Trophoblast cell (in vitro differentiated cells and primary cell): Measurements from ENCODE around the gene SHC1.

Experiments
- DNase-seq, 2 donors: peaks; one replicate each; pipeline ENCODE4 v3.0.0-alpha.2; 2016
- H2AFZ ChIP-seq: 2 replicates; pipeline ENCODE4 v1.6.1; 2013; ENCODE audit warnings: low read length, moderate library complexity, mild to moderate bottlenecking; ENCODE audit not compliant: insufficient read depth, poor library complexity
- H2AK5ac ChIP-seq: 2 replicates; pipeline ENCODE4 v1.6.1; 2013; ENCODE audit warnings: mild to moderate bottlenecking, low read length
- H2BK120ac ChIP-seq: 2 replicates; pipeline ENCODE4 v1.6.1; 2013; ENCODE audit warnings: low read length, mild to moderate bottlenecking, moderate library complexity; ENCODE audit not compliant: insufficient read depth, poor library complexity
- H2BK12ac ChIP-seq: 2 replicates; pipeline ENCODE4 v1.6.1; 2013; ENCODE audit warnings: mild to moderate bottlenecking, low read length, moderate library complexity
- H2BK5ac ChIP-seq: 2 replicates; pipeline ENCODE4 v1.6.1; 2013; ENCODE audit warnings: low read length, low read depth, moderate library complexity, mild to moderate bottlenecking; ENCODE audit not compliant: poor library complexity
- H3K14ac ChIP-seq: 2 replicates; pipeline ENCODE4 v1.6.1; 2013; ENCODE audit warnings: mild to moderate bottlenecking, low read length
- H3K18ac ChIP-seq: 2 replicates; pipeline ENCODE4 v1.6.1; 2013; ENCODE audit warnings: mild to moderate bottlenecking, low read length
- H3K23ac ChIP-seq: 2 replicates; pipeline ENCODE4 v1.6.1; 2013; ENCODE audit warnings: low read length
- H3K27ac ChIP-seq: 2 replicates; pipeline ENCODE4 v1.5.1; 2013; ENCODE audit warnings: low read depth, mild to moderate bottlenecking, inconsistent platforms, low read length, moderate library complexity
- H3K27me3 ChIP-seq: 2 replicates; pipeline ENCODE4 v1.6.1; 2013; ENCODE audit warnings: inconsistent platforms, mild to moderate bottlenecking, low read length, moderate library complexity; ENCODE audit not compliant: insufficient read depth
- H3K36me3 ChIP-seq, 2 experiments: 1 replicate in 1 of 2; 2 replicates in 1 of 2; pipeline ENCODE4 v1.6.1; 2013; ENCODE audit warnings: low read length in 2 of 2, mild to moderate bottlenecking in 2 of 2, moderate library complexity in 1 of 2; ENCODE audit not compliant: insufficient read depth in 2 of 2, control insufficient read depth in 1 of 2
- H3K4ac ChIP-seq: 2 replicates; pipeline ENCODE4 v1.6.1; 2013; ENCODE audit warnings: low read depth, mild to moderate bottlenecking, low read length, moderate library complexity
- H3K4me1 ChIP-seq, 2 experiments: 1 replicate in 1 of 2; 2 replicates in 1 of 2; pipeline ENCODE4 v1.6.1; 2013; ENCODE audit warnings: low read length in 2 of 2, mild to moderate bottlenecking in 2 of 2, moderate library complexity in 1 of 2; ENCODE audit not compliant: insufficient read depth in 2 of 2, control insufficient read depth in 1 of 2
- H3K4me2 ChIP-seq: 2 replicates; pipeline ENCODE4 v1.6.1; 2013; ENCODE audit warnings: inconsistent platforms, mild to moderate bottlenecking, low read length, moderate library complexity
- H3K4me3 ChIP-seq: 2 replicates; pipeline ENCODE4 v1.5.1; 2013; ENCODE audit warnings: mild to moderate bottlenecking, low read depth, low read length, inconsistent platforms
- H3K79me1 ChIP-seq: one replicate; pipeline ENCODE4 v1.6.1; 2013; ENCODE audit warnings: low read length
- H3K79me2 ChIP-seq: 2 replicates; pipeline ENCODE4 v1.6.1; 2013; ENCODE audit warnings: low read length, mild to moderate bottlenecking; ENCODE audit not compliant: control insufficient read depth, insufficient read depth, poor library complexity
- H3K9ac ChIP-seq: 2 replicates; pipeline ENCODE4 v1.6.1; 2013; ENCODE audit warnings: mild to moderate bottlenecking, low read length
- H3K9me3 ChIP-seq: 2 replicates; pipeline ENCODE4 v1.6.1; 2013; ENCODE audit warnings: low read depth, mild to moderate bottlenecking, control low read depth, inconsistent platforms, low read length; ENCODE audit not compliant: insufficient read depth
- H4K12ac ChIP-seq: 2 replicates; pipeline ENCODE4 v1.6.1; 2013; ENCODE audit warnings: low read depth, mild to moderate bottlenecking, low read length, moderate library complexity
- H4K8ac ChIP-seq: 2 replicates; pipeline ENCODE4 v1.6.1; 2013; ENCODE audit warnings: low read depth, mild to moderate bottlenecking, low read length, moderate library complexity
- H4K91ac ChIP-seq: one replicate; pipeline ENCODE4 v1.6.1; 2013; ENCODE audit warnings: low read depth, mild to moderate bottlenecking, low read length, moderate library complexity
- WGBS: extraction: QIAGEN DNeasy Blood & Tissue Kit; methylation state at CpG from one replicate; pipeline ENCODE4 v1.1.7; 2013; ENCODE audit warnings: missing lambda C conversion rate; ENCODE audit not compliant: insufficient read length, insufficient coverage; ENCODE audit errors: extremely low coverage; 5-methylcytosine and 5-hydroxymethylcytosine counted together

SHC1 gene

GRCh38 chr1:154975409-154976059 is 5.0 kb upstream of the SHC1 start:
- Histone ChIP-seq H4K12ac (peak overlapping the region; percentile 28), H4K91ac (peak overlapping the region; percentile 79), H2AK5ac (peak overlapping the region; percentile 92), H3K9ac (peak overlapping the region; percentile 85), H3K14ac (peak overlapping the region; percentile 86), H3K9me3 (no peaks in the 10 kb centered on the region), H3K79me1 (peaks cover 30% of the 10 kb centered on the region), H3K4me3 (peak overlapping the region; percentile 80), H3K79me2 (peaks cover 17% of the 10 kb centered on the region), H3K4me2 (peak overlapping the region; percentile 91), H4K8ac (peak overlapping the region; percentile 86), H3K27ac (peak overlapping the region; percentile 94), H3K23ac (no peak overlapping the region), H3K18ac (peak overlapping the region; percentile 89), H2BK5ac (peak overlapping the region; percentile 53), H3K4ac (peak overlapping the region; percentile 89), H3K27me3 (no peaks in the 10 kb centered on the region), H3K36me3 (peaks cover 6% of the 10 kb centered on the region in 2 experiments), H2AFZ (no peak overlapping the region), H2BK120ac (peak overlapping the region; percentile 88), H3K4me1 (peaks cover 11 to 16% of the 10 kb centered on the region in 2 experiments), H2BK12ac (no peak overlapping the region)
- no CpG with 5 or more reads among the region's 24 CpGs for WGBS
- peak; percentile 15 to 49 for DNase-seq

GRCh38 chr1:154974808-154975408 is 4.4 kb upstream of the SHC1 start:
- Histone ChIP-seq H3K4me2 (peak overlapping the region; percentile 91), H3K18ac (no peak overlapping the region), H2BK120ac (peak overlapping the region; percentile 88), H3K14ac (peak overlapping the region; percentile 45), H2AFZ (no peak overlapping the region), H4K8ac (peak overlapping the region; percentile 86), H2BK12ac (no peak overlapping the region), H3K4me3 (peak overlapping the region; percentile 80), H3K36me3 (peaks cover 2 to 6% of the 10 kb centered on the region in 2 experiments), H3K27me3 (no peaks in the 10 kb centered on the region), H2AK5ac (no peak overlapping the region), H3K9ac (peak overlapping the region; percentile 85), H3K79me2 (peaks cover 22% of the 10 kb centered on the region), H2BK5ac (peak overlapping the region; percentile 81), H3K23ac (no peak overlapping the region), H4K91ac (peak overlapping the region; percentile 79), H3K4me1 (peaks cover 15 to 22% of the 10 kb centered on the region in 2 experiments), H3K4ac (no peak overlapping the region), H3K9me3 (no peaks in the 10 kb centered on the region), H3K79me1 (peaks cover 36% of the 10 kb centered on the region), H4K12ac (no peak overlapping the region), H3K27ac (peak overlapping the region; percentile 94)
- no CpG with 5 or more reads among the region's 30 CpGs for WGBS
- DNase-seq = peak; percentile 97 to 100

GRCh38 chr1:154974102-154974807 is 3.7 kb upstream of the SHC1 start, which contains the start of gene CKS1B:
CKS1B (plus strand) TSS chr1:154974681; CDS start chr1:154974746, 65 bp downstream.
- Histone ChIP-seq H3K79me2 (peaks cover 26% of the 10 kb centered on the region), H3K4me2 (peak within 1 kb of the TSS; percentile 91), H2BK120ac (peak within 1 kb of the TSS; percentile 88), H4K91ac (peak within 1 kb of the TSS; percentile 96), H3K36me3 (peaks cover under 1 to 3% of the 10 kb centered on the region in 2 experiments), H3K4me1 (peaks cover 22 to 29% of the 10 kb centered on the region in 2 experiments), H3K4ac (peak within 1 kb of the TSS; percentile 89), H4K8ac (peak within 1 kb of the TSS; percentile 87), H3K23ac (no peak within 1 kb of the TSS), H2AK5ac (peak within 1 kb of the TSS; percentile 92), H3K27ac (peak within 1 kb of the TSS; percentile 100), H3K9me3 (no peaks in the 10 kb centered on the region), H2BK5ac (peak within 1 kb of the TSS; percentile 91), H3K14ac (peak within 1 kb of the TSS; percentile 86), H3K18ac (peak within 1 kb of the TSS; percentile 89), H3K79me1 (peaks cover 36% of the 10 kb centered on the region), H2AFZ (peak within 1 kb of the TSS; percentile 78), H3K9ac (peak within 1 kb of the TSS; percentile 98), H4K12ac (peak within 1 kb of the TSS; percentile 82), H3K4me3 (peak within 1 kb of the TSS; percentile 94), H3K27me3 (no peaks in the 10 kb centered on the region), H2BK12ac (no peak within 1 kb of the TSS)
- DNase-seq = peak; percentile 100
- no CpG with 5 or more reads among the region's 47 CpGs for WGBS

GRCh38 chr1:154973344-154974101 is 3.0 kb upstream of the SHC1 start:
- peak overlapping the region; percentile 97 for H2BK120ac ChIP-seq
- no peak overlapping the region for H2BK12ac ChIP-seq
- H3K18ac ChIP-seq = peak overlapping the region; percentile 69
- H2AFZ ChIP-seq = no peak overlapping the region
- peak overlapping the region; percentile 100 for H3K27ac ChIP-seq
- WGBS = no CpG with 5 or more reads among the region's 37 CpGs
- H4K91ac ChIP-seq = peak overlapping the region; percentile 98
- H4K12ac ChIP-seq = peak overlapping the region; percentile 82
- no peaks in the 10 kb centered on the region for H3K27me3 ChIP-seq
- peak overlapping the region; percentile 97 for H3K14ac ChIP-seq
- peak overlapping the region; percentile 76 for H3K4me3 ChIP-seq
- H3K9me3 ChIP-seq = no peaks in the 10 kb centered on the region
- peak overlapping the region; percentile 99 for H2BK5ac ChIP-seq
- peaks cover 31% of the 10 kb centered on the region for H3K79me2 ChIP-seq
- H3K4me1 ChIP-seq = peaks cover 29 to 36% of the 10 kb centered on the region in 2 experiments
- peaks cover 3 to 8% of the 10 kb centered on the region in 2 experiments for H3K36me3 ChIP-seq
- H3K9ac ChIP-seq = peak overlapping the region; percentile 98
- peak; percentile 100 for DNase-seq
- H3K79me1 ChIP-seq = peaks cover 36% of the 10 kb centered on the region
- no peak overlapping the region for H3K23ac ChIP-seq
- H2AK5ac ChIP-seq = no peak overlapping the region
- H3K4me2 ChIP-seq = peak overlapping the region; percentile 71
- H3K4ac ChIP-seq = no peak overlapping the region
- peak overlapping the region; percentile 97 for H4K8ac ChIP-seq
